Measurements from ENCODE around the gene SOD2.
"Not testable (repeated sequence)": the region's sequence is repeated elsewhere in the genome, so short reads cannot be mapped to it uniquely, and the experiment has no call there.

DNA sequence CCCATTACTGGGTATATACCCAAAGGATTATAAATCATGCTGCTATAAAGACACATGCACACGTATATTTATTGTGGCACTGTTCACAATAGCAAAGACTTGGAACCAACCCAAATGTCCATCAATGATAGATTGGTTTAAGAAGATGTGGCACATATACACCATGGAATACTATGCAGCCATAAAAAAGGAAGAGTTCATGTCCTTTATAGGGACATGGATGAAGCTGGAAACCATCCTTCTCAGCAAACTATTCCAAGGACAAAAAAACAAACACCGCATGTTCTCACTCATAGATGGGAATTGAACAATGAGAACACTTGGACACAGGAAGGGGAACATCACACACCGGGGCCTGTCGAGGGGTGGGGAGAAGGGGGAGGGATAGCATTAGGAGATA is 16.8 kb downstream of the SOD2 start:
- TF ChIP-seq, protein P1, sequence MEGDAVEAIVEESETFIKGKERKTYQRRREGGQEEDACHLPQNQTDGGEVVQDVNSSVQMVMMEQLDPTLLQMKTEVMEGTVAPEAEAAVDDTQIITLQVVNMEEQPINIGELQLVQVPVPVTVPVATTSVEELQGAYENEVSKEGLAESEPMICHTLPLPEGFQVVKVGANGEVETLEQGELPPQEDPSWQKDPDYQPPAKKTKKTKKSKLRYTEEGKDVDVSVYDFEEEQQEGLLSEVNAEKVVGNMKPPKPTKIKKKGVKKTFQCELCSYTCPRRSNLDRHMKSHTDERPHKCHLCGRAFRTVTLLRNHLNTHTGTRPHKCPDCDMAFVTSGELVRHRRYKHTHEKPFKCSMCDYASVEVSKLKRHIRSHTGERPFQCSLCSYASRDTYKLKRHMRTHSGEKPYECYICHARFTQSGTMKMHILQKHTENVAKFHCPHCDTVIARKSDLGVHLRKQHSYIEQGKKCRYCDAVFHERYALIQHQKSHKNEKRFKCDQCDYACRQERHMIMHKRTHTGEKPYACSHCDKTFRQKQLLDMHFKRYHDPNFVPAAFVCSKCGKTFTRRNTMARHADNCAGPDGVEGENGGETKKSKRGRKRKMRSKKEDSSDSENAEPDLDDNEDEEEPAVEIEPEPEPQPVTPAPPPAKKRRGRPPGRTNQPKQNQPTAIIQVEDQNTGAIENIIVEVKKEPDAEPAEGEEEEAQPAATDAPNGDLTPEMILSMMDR (IDR thresholded peaks at IDR 0.05; ENCODE audit: insufficient read depth, low read depth, low read length): not testable (repeated sequence)
- not testable (repeated sequence) for TF ChIP-seq EZH2 (IDR thresholded peaks at IDR 0.05; ENCODE audit: insufficient read depth, low read length)

All from astrocyte (in vitro differentiated cells and primary cell).